Astrocyte of the spinal cord (primary cell): ENCODE measurements around the gene MB21D2.
"Not testable (repeated sequence)": the region's sequence is repeated elsewhere in the genome, so short reads cannot be mapped to it uniquely, and the experiment has no call there.

Experiments
- DNase-seq: peaks from one replicate; pipeline ENCODE4 v3.0.0; 2011; ENCODE audit warnings: low read depth, low spot score
- H3K4me3 ChIP-seq: 2 replicates; pipeline ENCODE4 v1.5.1; 2011; ENCODE audit warnings: low read depth, mild to moderate bottlenecking, low read length, moderate library complexity
- in situ Hi-C: cut with HindIII; loops from 2 replicates; pipeline ENCODE4 v1.10.0; 2017; ENCODE audit warnings: low sequenced_read_pairs
- TF ChIP-seq, protein P1 (sequence below): IDR thresholded peaks from 2 replicates; pipeline ENCODE4 v1.5.1; 2012; ENCODE audit warnings: low read depth, mild to moderate bottlenecking, low read length, inconsistent platforms

MB21D2 gene

DNA sequence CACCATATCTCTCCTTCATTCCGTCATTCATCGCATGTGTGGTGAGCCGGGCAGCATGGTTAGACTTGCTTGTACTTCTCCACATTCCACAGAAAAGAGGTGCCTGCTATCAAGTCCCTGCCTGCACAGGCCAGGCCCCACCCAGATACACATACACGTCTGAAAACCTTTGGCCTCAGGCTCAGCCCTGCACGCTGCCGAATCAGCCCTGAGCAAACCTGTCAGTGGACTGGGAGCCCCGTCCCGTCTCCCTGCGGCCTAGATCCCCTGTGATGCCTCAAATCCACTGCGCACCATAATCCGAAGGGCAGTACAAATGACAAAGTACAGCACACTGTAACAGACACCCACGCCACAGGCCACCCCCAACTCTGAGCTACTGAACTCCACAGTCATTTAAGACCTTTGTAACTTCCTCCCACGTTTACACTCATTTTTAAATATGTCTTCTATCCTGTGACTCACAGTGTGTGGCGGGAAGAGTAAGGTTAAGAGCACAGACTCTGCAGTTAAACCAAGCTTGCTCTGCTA lies 67.1 kb downstream of the MB21D2 start:
- TF ChIP-seq, protein P1, sequence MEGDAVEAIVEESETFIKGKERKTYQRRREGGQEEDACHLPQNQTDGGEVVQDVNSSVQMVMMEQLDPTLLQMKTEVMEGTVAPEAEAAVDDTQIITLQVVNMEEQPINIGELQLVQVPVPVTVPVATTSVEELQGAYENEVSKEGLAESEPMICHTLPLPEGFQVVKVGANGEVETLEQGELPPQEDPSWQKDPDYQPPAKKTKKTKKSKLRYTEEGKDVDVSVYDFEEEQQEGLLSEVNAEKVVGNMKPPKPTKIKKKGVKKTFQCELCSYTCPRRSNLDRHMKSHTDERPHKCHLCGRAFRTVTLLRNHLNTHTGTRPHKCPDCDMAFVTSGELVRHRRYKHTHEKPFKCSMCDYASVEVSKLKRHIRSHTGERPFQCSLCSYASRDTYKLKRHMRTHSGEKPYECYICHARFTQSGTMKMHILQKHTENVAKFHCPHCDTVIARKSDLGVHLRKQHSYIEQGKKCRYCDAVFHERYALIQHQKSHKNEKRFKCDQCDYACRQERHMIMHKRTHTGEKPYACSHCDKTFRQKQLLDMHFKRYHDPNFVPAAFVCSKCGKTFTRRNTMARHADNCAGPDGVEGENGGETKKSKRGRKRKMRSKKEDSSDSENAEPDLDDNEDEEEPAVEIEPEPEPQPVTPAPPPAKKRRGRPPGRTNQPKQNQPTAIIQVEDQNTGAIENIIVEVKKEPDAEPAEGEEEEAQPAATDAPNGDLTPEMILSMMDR = no peak
- peak; percentile 73 for DNase-seq
- H3K4me3 ChIP-seq = no peak overlapping the region
- in situ Hi-C loops = no loop called here

DNA sequence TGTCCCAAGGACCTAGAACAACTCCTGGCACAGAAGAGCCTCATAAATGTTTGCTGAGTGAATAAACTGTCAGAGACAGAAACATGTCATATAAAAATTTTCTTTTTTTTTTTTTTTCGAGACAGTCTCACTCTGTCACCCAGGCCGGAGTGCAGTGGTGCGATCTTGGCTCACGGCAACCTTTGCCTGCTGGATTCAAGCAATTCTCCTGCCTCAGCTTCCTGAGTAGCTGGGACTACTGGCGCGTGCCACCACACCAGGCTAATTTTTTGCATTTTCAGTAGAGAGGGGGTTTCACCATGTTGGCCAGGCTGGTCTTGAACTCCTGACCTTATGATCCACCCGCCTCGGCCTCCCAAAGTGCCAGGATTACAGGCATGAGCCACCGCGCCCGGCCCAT lies 67.8 kb downstream of the MB21D2 start:
- H3K4me3 ChIP-seq, DNase-seq, in situ Hi-C loops: not testable (repeated sequence)

DNA sequence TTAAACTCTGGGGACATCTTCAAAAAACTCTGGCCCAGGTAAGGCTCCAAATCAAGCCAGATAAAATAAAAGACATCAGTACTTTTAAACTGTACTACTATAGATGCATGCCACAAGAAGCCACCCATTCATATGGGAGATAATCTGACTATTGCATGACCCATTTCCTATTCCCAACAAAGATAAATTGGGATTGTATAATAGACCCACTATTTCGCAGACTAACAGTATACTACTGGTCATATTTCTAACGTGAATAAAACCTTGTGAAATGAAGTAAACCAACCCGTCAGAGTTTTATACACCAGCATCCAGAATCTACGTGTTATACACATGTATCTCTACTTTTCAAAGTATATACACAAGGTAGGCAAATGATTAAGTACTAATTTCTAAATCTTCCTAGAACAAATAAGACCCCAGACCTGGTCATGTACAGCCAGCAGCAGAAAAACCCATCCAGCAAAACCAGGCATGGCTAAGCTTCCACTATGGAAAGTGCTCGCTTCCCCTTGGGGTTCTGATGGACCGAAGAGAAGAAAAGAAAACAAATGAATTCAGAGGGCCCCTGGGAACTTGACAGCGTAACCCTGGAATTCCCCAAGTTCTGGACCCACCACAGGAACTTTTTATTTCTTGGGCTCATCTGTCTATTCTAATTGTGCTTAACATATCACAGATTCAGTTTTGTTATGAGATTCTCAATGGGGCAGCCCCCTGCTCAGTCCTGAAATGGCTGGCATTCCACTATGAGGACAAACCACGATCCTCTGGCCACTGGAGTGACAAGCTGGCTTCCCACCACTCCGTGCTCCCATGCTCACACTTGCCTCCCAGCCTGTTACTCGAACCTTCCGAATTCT lies 69.1 kb downstream of the MB21D2 start:
- no peak overlapping the region for H3K4me3 ChIP-seq
- TF ChIP-seq, protein P1 = no peak
- no peak for DNase-seq
- in situ Hi-C loops = no loop called here

DNA sequence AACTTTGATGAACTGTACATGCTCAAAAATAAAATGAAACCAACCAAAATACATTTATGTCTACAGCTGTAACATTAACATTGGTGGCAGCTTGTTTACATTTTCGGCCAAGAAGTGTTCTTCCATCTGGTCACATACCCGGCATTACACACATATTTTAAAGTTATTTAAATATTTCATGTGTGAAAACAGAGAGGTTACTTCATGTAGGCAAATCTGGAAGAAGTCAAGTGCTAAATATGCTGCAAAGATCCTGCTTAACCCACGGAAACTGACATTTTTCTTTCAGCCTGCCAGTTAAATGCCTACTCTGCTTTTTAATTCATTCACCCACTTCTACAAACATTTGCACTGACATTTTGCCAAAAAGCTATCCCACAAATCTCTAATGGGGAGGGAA lies 69.7 kb downstream of the MB21D2 start:
- H3K4me3 ChIP-seq = no peak overlapping the region
- TF ChIP-seq, protein P1 = no peak
- DNase-seq = peak; percentile 42
- in situ Hi-C loops = no loop called here

DNA sequence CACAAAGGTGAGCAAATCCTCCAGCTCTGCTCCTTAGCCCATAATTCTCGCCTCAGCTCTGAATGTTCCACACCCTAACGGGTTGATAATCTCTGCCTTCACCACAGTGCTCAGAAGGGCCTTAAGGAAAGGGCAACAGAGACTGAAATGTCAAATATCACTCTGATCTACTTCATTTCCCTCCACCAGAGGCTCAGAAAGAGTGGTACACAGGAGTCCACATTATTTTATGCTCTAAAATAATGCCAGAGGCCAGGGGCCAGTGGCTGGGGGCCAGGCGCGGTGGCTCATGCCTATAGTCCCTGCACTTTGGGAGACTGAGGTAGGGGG lies 72.2 kb downstream of the MB21D2 start:
- in situ Hi-C loops = no loop called here
- TF ChIP-seq, protein P1 = no peak
- no peak overlapping the region for H3K4me3 ChIP-seq
- no peak for DNase-seq

DNA sequence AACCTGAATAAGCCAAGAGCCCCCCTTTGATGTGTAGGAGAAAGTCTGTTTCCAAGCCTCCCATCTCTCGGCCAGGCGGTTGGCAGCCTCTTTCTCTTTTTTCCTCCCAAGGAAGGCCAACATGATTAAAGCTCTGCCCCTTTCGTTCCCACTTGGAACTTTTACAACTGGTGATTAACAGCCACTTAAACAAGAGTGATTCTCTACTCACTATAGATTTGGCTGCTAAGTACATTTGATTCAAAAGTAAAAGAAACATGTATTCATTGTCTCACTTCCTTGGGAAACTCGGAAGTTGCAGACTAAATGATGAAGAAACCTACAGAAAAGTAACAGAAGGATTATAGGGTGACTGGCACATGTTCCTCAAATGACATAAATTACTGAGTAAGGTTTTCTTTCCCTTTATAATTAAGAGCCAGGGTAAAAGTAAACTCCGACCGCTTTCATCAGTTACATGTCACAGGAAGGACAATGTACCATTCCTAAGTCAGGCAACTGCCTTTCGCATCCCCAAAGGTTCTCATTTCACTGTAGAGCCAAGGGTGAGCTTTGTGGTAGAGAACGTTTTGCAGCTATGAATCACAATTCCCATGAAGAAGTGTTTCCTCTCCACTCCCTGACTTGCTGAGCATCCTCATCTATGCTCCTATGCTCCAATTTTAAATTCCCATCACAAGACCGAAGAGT lies 72.7 kb downstream of the MB21D2 start:
- TF ChIP-seq, protein P1 = no peak
- in situ Hi-C loops = no loop called here
- peak; percentile 64 for DNase-seq

DNA sequence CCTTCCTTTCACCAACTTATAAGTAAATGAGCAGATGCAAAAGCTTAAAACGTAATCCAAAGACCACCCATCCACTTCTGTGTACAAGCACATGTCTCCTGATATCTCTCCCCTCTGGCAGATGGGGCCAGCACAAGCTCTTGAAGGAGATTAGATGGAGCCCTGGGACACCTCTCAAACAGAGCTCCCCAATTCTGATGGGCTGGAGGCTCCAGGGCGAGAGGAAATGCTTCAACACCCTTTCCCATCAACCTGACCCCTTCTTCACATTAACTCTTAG lies 73.2 kb downstream of the MB21D2 start:
- no peak for DNase-seq
- no peak overlapping the region for H3K4me3 ChIP-seq
- TF ChIP-seq, protein P1 = no peak
- in situ Hi-C loops = no loop called here

More for the DNA sequence above, 72.7 kb downstream of the MB21D2 start:
- no peak overlapping the region for H3K4me3 ChIP-seq
